Measurements from ENCODE around the gene OSBPL3.

DNA sequence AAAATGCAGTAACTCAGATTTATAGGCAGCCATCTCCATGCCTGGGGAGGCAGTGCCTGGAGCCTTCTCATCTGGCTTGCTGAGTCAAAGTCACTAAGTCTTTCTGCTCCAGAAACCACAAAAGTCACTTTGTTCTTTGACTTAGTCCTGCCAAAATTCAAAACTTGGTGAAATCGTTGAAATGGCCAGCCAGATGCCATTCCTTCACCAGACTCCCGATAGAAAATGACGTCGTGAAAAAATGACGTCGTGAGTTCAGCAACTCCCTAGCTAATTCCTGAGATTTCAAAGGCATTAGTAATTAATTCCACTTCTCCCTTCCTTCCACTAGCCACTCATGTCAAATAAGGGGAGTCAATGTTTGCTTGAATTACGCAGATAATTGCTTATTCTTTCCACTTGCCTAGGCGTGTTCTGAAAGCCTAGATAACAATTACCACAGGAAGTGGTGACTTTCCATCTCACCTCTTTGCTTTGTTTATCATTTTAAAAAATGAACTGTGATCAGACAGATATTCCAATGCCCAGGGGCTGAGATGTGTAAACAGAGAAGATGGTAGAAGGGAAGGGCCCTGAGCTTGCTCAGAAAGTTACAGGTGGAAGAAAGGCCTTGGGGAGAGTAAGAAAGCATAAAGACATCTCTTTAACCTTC lies 48.5 kb upstream of the OSBPL3 start:
- TF ChIP-seq, protein P1, sequence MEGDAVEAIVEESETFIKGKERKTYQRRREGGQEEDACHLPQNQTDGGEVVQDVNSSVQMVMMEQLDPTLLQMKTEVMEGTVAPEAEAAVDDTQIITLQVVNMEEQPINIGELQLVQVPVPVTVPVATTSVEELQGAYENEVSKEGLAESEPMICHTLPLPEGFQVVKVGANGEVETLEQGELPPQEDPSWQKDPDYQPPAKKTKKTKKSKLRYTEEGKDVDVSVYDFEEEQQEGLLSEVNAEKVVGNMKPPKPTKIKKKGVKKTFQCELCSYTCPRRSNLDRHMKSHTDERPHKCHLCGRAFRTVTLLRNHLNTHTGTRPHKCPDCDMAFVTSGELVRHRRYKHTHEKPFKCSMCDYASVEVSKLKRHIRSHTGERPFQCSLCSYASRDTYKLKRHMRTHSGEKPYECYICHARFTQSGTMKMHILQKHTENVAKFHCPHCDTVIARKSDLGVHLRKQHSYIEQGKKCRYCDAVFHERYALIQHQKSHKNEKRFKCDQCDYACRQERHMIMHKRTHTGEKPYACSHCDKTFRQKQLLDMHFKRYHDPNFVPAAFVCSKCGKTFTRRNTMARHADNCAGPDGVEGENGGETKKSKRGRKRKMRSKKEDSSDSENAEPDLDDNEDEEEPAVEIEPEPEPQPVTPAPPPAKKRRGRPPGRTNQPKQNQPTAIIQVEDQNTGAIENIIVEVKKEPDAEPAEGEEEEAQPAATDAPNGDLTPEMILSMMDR (IDR thresholded peaks at IDR 0.05): no peak
- no peak for TF ChIP-seq POLR2A (IDR thresholded peaks at IDR 0.05)

Measured in uterus (tissue), 2 donors.